Tibial nerve (tissue), 4 donors: ENCODE measurements around the gene ZSWIM6. TPM values are rescaled to one million over a fixed set of nuclear protein-coding genes. Genes with fewer than 3 reads are reported as not detected.

Source experiments
- DNase-seq, 2 donors: peaks; one replicate each; pipeline ENCODE4 v3.0.0-alpha.2; 2019; ENCODE audit warnings: low spot score in 2 of 2
- H3K27ac ChIP-seq, 4 donors: fragments of 200-600 bp; sonication (generic) in 3 of 4; one replicate each; pipeline ENCODE4 v1.5.1; 2017 to 2019; ENCODE audit warnings: mild to moderate bottlenecking in 1 of 4
- H3K27me3 ChIP-seq, 2 donors: fragments of 200-600 bp; sonication (generic) in 1 of 2; one replicate each; pipeline versions ENCODE4 v1.5.1 to v1.6.0; 2017 to 2019
- H3K36me3 ChIP-seq, 3 donors: fragments of 200-600 bp; sonication (generic); one replicate each; pipeline ENCODE4 v1.5.1; 2018 to 2019
- H3K4me1 ChIP-seq, 4 donors: fragments of 200-600 bp; sonication (generic) in 3 of 4; one replicate each; pipeline ENCODE4 v1.5.1; 2017 to 2019
- H3K4me3 ChIP-seq, 4 donors: fragments of 200-600 bp; sonication (generic) in 3 of 4; one replicate each; pipeline ENCODE4 v1.5.1; 2017 to 2019; ENCODE audit warnings: mild to moderate bottlenecking in 1 of 4, moderate library complexity in 1 of 4
- H3K9me3 ChIP-seq, 4 donors: fragments of 200-600 bp; sonication (generic) in 3 of 4; one replicate each; pipeline ENCODE4 v1.5.1; 2017 to 2019
- EP300 ChIP-seq, 2 donors: sonication (generic); formaldehyde crosslinking; IDR thresholded peaks; one replicate each; pipeline ENCODE4 v1.6.1; 2017; ENCODE audit warnings: antibody characterized with exemption in 2 of 2, mild to moderate bottlenecking in 1 of 2
- POLR2A ChIP-seq, 2 donors: fragments of 450-650 bp; IDR thresholded peaks; one replicate each; pipeline ENCODE4 v1.6.1; 2017; ENCODE audit warnings: antibody characterized with exemption in 2 of 2, mild to moderate bottlenecking in 2 of 2, moderate library complexity in 2 of 2
- WGBS, 2 donors: methylation state at CpG; one replicate each; pipeline ENCODE4 v1.1.5; 2018; 5-methylcytosine and 5-hydroxymethylcytosine counted together
- total RNA-seq, 4 donors: library from RNA; depleted of rRNA; stranded (reverse); fragments of >200 nt; gene quantifications; one replicate each; pipeline ENCODE4 v1.1.0, GENCODE V29; 2016
- TF ChIP-seq, protein P1 (sequence below), 5 experiments: fragments of 200-600 bp in 3 of 5; fragments of 450-650 bp in 2 of 5; sonication (generic) in 3 of 5; IDR thresholded peaks; one replicate each; pipeline ENCODE4 v1.5.1; 2016 to 2019; ENCODE audit warnings: antibody characterized with exemption in 5 of 5, mild to moderate bottlenecking in 3 of 5, moderate library complexity in 2 of 5

ZSWIM6 gene
- total RNA-seq, 4 donors from 2014 or later: 10.6 to 15.5 (median 13.7) TPM

- TF ChIP-seq, protein P1, sequence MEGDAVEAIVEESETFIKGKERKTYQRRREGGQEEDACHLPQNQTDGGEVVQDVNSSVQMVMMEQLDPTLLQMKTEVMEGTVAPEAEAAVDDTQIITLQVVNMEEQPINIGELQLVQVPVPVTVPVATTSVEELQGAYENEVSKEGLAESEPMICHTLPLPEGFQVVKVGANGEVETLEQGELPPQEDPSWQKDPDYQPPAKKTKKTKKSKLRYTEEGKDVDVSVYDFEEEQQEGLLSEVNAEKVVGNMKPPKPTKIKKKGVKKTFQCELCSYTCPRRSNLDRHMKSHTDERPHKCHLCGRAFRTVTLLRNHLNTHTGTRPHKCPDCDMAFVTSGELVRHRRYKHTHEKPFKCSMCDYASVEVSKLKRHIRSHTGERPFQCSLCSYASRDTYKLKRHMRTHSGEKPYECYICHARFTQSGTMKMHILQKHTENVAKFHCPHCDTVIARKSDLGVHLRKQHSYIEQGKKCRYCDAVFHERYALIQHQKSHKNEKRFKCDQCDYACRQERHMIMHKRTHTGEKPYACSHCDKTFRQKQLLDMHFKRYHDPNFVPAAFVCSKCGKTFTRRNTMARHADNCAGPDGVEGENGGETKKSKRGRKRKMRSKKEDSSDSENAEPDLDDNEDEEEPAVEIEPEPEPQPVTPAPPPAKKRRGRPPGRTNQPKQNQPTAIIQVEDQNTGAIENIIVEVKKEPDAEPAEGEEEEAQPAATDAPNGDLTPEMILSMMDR (IDR thresholded peaks at IDR 0.05): no peak
- TF ChIP-seq EP300 (IDR thresholded peaks at IDR 0.05): no peak
- no peak for TF ChIP-seq POLR2A (IDR thresholded peaks at IDR 0.05)
- WGBS, 2 donors: 93 to 96% methylated on average over 1 of the region's 1 CpG
- Histone ChIP-seq H3K4me1 (no peaks in the 10 kb centered on the region), H3K27me3 (no peaks in the 10 kb centered on the region), H3K36me3 (peaks cover 0 to 11% (median 0%) of the 10 kb centered on the region in 3 donors), H3K4me3 (no peak overlapping the region), H3K27ac (no peak overlapping the region), H3K9me3 (no peaks in the 10 kb centered on the region)
- no peak for DNase-seq
These were observed 154.4 kb downstream of the ZSWIM6 start for GRCh38 chr5:61486476-61486875.

- 79 to 88% methylated on average over 1 of the region's 1 CpG for WGBS, 2 donors
- Histone ChIP-seq H3K4me1 (no peaks in the 10 kb centered on the region), H3K27ac (no peak overlapping the region), H3K9me3 (no peaks in the 10 kb centered on the region), H3K36me3 (peaks cover 0 to 15% (median 0%) of the 10 kb centered on the region in 3 donors), H3K4me3 (no peak overlapping the region), H3K27me3 (no peaks in the 10 kb centered on the region)
- TF ChIP-seq POLR2A (IDR thresholded peaks at IDR 0.05) (no peak), EP300 (IDR thresholded peaks at IDR 0.05) (no peak)
- TF ChIP-seq, protein P1 (IDR thresholded peaks at IDR 0.05): no peak
- no peak for DNase-seq
These were observed 157.5 kb downstream of the ZSWIM6 start for GRCh38 chr5:61489574-61489973.

GRCh38 chr5:61491861-61492260 lies 159.8 kb downstream of the ZSWIM6 start:
- Histone ChIP-seq H3K27me3 (no peaks in the 10 kb centered on the region), H3K4me1 (peaks cover 0 to 12% (median 4%) of the 10 kb centered on the region in 4 donors), H3K36me3 (peaks cover 0 to 8% (median 0%) of the 10 kb centered on the region in 3 donors), H3K4me3 (no peak overlapping the region), H3K9me3 (no peaks in the 10 kb centered on the region), H3K27ac (no peak overlapping the region)
- no peak for DNase-seq
- 73 to 84% methylated on average over 1 of the region's 1 CpG for whole genome bisulfite sequencing, 2 donors
- TF ChIP-seq POLR2A (IDR thresholded peaks at IDR 0.05) (no peak), EP300 (IDR thresholded peaks at IDR 0.05) (no peak)
- TF ChIP-seq, protein P1 (IDR thresholded peaks at IDR 0.05): no peak

DNA sequence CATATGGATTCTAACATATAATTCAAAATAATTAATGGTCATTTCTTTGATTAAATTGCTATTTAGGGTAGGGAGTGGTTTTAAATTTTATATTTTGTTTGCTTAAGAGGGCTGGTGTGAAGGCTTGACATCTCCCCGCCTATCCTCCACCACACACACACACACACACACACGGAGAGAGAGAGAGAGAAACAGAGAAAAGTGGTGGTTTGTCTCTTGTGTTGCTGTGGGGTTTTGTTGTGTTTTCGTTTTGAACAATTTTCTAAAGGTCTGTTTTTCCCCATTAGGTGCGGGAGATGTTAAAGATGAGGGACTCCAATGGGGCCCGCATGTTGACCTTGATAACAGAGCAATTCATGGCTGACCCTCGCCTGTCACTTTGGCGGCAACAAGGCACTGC lies 161.9 kb downstream of the ZSWIM6 start:
- 81 to 82% methylated on average over 7 of the region's 7 CpGs for WGBS, 2 donors

GRCh38 chr5:61496446-61496845 lies 164.4 kb downstream of the ZSWIM6 start:
- no peak for DNase-seq
- no peaks in the 10 kb centered on the region for H3K27me3 ChIP-seq
- H3K4me3 ChIP-seq: no peak overlapping the region
- H3K9me3 ChIP-seq: no peaks in the 10 kb centered on the region
- 61 to 62% methylated on average over 3 of the region's 3 CpGs for WGBS, 2 donors
- peaks cover 0 to 8% (median 0%) of the 10 kb centered on the region in 3 donors for H3K36me3 ChIP-seq
- H3K4me1 ChIP-seq: peaks cover 0 to 32% (median 6%) of the 10 kb centered on the region in 4 donors
- peak overlapping the region in 2 of 4 donors; percentile 27 to 32 for H3K27ac ChIP-seq
- TF ChIP-seq EP300 (IDR thresholded peaks at IDR 0.05) (no peak), POLR2A (IDR thresholded peaks at IDR 0.05) (no peak)
- TF ChIP-seq, protein P1 (IDR thresholded peaks at IDR 0.05): no peak

More for the DNA sequence above, 161.9 kb downstream of the ZSWIM6 start:
- Histone ChIP-seq H3K4me3 (no peak overlapping the region), H3K36me3 (peaks cover 0 to 8% (median 0%) of the 10 kb centered on the region in 3 donors), H3K27ac (no peak overlapping the region), H3K4me1 (peaks cover 0 to 29% (median 6%) of the 10 kb centered on the region in 4 donors), H3K27me3 (no peaks in the 10 kb centered on the region), H3K9me3 (no peaks in the 10 kb centered on the region)
- no peak for DNase-seq
- TF ChIP-seq, protein P1 (IDR thresholded peaks at IDR 0.05): no peak
- TF ChIP-seq POLR2A (IDR thresholded peaks at IDR 0.05): no peak
- no peak for TF ChIP-seq EP300 (IDR thresholded peaks at IDR 0.05)
